ENCODE data around the gene CTSD. TPM values are rescaled to one million over a fixed set of nuclear protein-coding genes. Genes with fewer than 3 reads are reported as not detected.

The CTSD gene
- total RNA-seq, 1 experiment from 2014 or later, result 127 TPM

DNA sequence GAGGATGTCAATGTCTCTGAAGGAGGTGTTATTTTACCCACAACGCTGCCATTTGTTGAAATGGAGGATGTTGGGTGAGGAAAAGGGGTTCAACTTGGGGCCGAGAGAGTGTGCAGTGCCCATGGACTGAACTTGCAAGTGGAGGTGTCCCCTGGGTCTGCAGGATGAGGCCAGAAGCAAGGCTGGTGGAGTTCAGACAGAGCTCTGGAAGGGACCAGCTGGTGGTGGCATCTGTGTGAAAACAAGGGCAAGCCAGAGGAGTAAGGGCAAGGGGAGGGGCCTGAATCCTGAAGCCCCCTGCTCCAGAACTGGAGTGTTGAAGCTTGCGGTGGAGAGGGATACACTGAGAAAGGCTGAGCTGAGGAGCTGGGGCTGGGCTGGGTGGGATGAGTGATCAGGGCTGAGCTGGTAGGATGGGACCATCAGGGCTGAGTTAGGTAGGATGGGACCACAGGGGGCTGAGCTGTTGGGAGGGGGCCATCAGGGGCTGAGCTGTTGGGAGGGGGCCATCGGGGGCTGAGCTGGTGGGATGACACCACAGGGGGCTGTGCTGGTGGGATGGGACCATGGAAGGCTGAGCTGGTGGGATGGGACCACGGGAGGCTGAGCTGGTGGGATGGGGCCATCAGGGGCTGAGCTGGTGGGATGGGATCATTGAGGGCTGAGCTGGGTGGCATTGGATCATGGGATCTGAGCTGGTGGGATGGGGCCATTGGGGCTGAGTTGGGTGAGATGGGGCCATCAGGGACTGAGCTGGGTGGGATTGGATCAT lies 13.4 kb upstream of the CTSD start:
- RAD21 ChIA-PET (ENCODE audit: low non-redundant PET in 1 of 2, low total read pairs in 2 of 2, uncharacterized antibody in 2 of 2, unreplicated experiment in 2 of 2), result interaction anchor here in 1 of 2 experiments (0.7 kb wide), 1 partner anchor 9 kb away, joined by 3 read pairs; no protein-coding TSS in a partner anchor
- Histone ChIP-seq H3K9me3 (ENCODE audit: control insufficient read depth in 1 of 2, insufficient read depth in 1 of 2, low read depth in 1 of 2, low read length in 2 of 2) (no peaks in the 10 kb centered on the region), H3K9me2 (ENCODE audit: insufficient read depth) (no peaks in the 10 kb centered on the region), H3K36me3 (ENCODE audit: control insufficient read depth in 1 of 2, insufficient read depth in 2 of 2, low read length in 2 of 2) (no peaks in the 10 kb centered on the region), H3K4me1 (ENCODE audit: control insufficient read depth in 1 of 2, insufficient read depth in 2 of 2, low read length in 2 of 2) (peaks cover 13 to 32% of the 10 kb centered on the region in 2 experiments), H4K20me1 (ENCODE audit: insufficient read depth) (no peaks in the 10 kb centered on the region), H3K79me2 (ENCODE audit: insufficient read depth, low read length) (no peaks in the 10 kb centered on the region), H2AFZ (ENCODE audit: low read depth, low read length, poor library complexity, severe bottlenecking) (no peak overlapping the region), H3K4me3 (replicated peaks in 1 of 2; ENCODE audit: low read depth in 1 of 2, low read length in 2 of 2) (no peak overlapping the region), H3K9ac (ENCODE audit: low read length) (no peak overlapping the region), H3K27me3 (ENCODE audit: insufficient read depth, low read length) (no peaks in the 10 kb centered on the region), H3K4me2 (ENCODE audit: low read length) (no peak overlapping the region), H3K27ac (ENCODE audit: low read depth, low read length) (no peak overlapping the region)
- BruUV-seq (replicated peaks), result no TSS peak
- POLR2A ChIA-PET, result no interaction called here
- TF ChIP-seq EGR1 (IDR thresholded peaks at IDR 0.05; ENCODE audit: low read depth) (no peak), ELF1 (IDR thresholded peaks at IDR 0.05; ENCODE audit: borderline replicate concordance, low read depth) (no peak), FOSL1 (IDR thresholded peaks at IDR 0.05; ENCODE audit: low read depth) (no peak), EZH2 (IDR thresholded peaks at IDR 0.05) (no peak), SIN3A (IDR thresholded peaks at IDR 0.05; ENCODE audit: low read depth) (no peak), POLR2AphosphoS5 (IDR thresholded peaks at IDR 0.05; ENCODE audit: low read depth, low read length) (no peak), SRF (IDR thresholded peaks at IDR 0.05; ENCODE audit: low read depth) (no peak), ZNF274 (IDR thresholded peaks at IDR 0.05; ENCODE audit: low read depth, low read length) (no peak), ZFX (IDR thresholded peaks at IDR 0.05) (no peak)
- TF ChIP-seq, protein P1, sequence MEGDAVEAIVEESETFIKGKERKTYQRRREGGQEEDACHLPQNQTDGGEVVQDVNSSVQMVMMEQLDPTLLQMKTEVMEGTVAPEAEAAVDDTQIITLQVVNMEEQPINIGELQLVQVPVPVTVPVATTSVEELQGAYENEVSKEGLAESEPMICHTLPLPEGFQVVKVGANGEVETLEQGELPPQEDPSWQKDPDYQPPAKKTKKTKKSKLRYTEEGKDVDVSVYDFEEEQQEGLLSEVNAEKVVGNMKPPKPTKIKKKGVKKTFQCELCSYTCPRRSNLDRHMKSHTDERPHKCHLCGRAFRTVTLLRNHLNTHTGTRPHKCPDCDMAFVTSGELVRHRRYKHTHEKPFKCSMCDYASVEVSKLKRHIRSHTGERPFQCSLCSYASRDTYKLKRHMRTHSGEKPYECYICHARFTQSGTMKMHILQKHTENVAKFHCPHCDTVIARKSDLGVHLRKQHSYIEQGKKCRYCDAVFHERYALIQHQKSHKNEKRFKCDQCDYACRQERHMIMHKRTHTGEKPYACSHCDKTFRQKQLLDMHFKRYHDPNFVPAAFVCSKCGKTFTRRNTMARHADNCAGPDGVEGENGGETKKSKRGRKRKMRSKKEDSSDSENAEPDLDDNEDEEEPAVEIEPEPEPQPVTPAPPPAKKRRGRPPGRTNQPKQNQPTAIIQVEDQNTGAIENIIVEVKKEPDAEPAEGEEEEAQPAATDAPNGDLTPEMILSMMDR (IDR thresholded peaks at IDR 0.05 in 2 of 3, conservative IDR thresholded peaks at IDR 0.05 in 1 of 3; ENCODE audit: borderline replicate concordance in 1 of 3, insufficient read depth in 1 of 3, low read depth in 2 of 3, low read length in 2 of 3), result no peak
- TF ChIP-seq, protein P2, sequence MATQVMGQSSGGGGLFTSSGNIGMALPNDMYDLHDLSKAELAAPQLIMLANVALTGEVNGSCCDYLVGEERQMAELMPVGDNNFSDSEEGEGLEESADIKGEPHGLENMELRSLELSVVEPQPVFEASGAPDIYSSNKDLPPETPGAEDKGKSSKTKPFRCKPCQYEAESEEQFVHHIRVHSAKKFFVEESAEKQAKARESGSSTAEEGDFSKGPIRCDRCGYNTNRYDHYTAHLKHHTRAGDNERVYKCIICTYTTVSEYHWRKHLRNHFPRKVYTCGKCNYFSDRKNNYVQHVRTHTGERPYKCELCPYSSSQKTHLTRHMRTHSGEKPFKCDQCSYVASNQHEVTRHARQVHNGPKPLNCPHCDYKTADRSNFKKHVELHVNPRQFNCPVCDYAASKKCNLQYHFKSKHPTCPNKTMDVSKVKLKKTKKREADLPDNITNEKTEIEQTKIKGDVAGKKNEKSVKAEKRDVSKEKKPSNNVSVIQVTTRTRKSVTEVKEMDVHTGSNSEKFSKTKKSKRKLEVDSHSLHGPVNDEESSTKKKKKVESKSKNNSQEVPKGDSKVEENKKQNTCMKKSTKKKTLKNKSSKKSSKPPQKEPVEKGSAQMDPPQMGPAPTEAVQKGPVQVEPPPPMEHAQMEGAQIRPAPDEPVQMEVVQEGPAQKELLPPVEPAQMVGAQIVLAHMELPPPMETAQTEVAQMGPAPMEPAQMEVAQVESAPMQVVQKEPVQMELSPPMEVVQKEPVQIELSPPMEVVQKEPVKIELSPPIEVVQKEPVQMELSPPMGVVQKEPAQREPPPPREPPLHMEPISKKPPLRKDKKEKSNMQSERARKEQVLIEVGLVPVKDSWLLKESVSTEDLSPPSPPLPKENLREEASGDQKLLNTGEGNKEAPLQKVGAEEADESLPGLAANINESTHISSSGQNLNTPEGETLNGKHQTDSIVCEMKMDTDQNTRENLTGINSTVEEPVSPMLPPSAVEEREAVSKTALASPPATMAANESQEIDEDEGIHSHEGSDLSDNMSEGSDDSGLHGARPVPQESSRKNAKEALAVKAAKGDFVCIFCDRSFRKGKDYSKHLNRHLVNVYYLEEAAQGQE (IDR thresholded peaks at IDR 0.05; ENCODE audit: low read depth), result no peak
- TF ChIP-seq, protein P3, sequence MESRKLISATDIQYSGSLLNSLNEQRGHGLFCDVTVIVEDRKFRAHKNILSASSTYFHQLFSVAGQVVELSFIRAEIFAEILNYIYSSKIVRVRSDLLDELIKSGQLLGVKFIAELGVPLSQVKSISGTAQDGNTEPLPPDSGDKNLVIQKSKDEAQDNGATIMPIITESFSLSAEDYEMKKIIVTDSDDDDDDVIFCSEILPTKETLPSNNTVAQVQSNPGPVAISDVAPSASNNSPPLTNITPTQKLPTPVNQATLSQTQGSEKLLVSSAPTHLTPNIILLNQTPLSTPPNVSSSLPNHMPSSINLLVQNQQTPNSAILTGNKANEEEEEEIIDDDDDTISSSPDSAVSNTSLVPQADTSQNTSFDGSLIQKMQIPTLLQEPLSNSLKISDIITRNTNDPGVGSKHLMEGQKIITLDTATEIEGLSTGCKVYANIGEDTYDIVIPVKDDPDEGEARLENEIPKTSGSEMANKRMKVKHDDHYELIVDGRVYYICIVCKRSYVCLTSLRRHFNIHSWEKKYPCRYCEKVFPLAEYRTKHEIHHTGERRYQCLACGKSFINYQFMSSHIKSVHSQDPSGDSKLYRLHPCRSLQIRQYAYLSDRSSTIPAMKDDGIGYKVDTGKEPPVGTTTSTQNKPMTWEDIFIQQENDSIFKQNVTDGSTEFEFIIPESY (IDR thresholded peaks at IDR 0.05; ENCODE audit: extremely low read depth, insufficient replicate concordance, low read length), result no peak
- intact Hi-C loops (cut with micrococcal nuclease), result no loop called here
- no peak for ATAC-seq
- no peak for DNase-seq (ENCODE audit: low read depth, low spot score)
- CTCF ChIA-PET, result no interaction called here

Data from HCT116 (cell line).